GM12891 (cell line): ENCODE measurements around the gene LNP1.

Experiments used
- POLR2AphosphoS5 ChIP-seq: IDR thresholded peaks from 2 replicates; pipeline ENCODE4 v1.6.1; 2011; ENCODE audit warnings: low read depth, low read length, control low read depth
- POU2F2 ChIP-seq: IDR thresholded peaks from 2 replicates; pipeline ENCODE4 v1.6.1; 2011; ENCODE audit warnings: low read depth, mild to moderate bottlenecking, control low read depth, low read length, moderate library complexity
- SPI1 ChIP-seq: IDR thresholded peaks from 2 replicates; pipeline ENCODE4 v1.6.1; 2011; ENCODE audit warnings: low read depth, low read length, control low read depth

DNA sequence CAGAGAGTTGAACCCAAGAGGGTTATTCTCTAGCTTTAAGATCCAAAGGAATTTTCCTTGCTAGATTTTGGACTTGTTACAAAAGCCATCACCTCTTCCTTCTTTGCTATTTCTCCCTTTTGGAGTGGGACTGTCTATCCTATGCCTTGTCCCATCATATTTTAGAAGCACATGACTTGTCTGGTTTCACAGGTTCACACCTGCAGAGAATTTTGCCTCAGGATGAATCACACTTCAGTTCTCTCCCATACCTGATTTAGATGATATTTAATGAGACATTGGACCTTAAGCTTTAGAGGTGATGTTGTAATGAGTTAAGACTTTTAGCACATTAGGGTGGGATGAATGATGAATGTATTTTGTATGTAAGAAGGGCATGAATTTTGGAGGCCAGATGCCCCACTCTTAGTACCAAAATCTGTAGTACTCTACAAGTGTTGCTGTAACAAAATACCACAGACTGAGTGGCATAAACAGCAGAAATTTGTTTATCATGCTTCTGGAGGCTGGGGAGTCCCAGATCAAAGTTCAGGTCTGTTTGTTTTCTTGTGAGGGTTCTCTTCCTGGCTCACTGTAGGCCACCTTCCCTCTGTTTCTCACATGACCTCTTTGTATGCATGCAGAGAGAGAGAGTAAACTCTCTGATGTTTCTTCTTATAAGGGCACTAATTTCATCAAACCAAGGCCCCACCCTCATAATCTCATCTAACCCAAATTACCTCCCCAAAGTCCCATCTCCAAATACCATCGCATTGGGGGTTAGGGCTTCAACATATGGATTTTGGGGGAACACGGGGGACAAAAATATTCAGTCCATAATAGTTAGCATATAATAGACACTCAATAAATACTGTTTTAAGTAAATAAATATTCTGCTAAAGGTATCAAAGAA lies 10.0 kb downstream of the LNP1 start:
- no peak for TF ChIP-seq POLR2AphosphoS5
- TF ChIP-seq SPI1: no peak
- TF ChIP-seq POU2F2: no peak
